ENCODE measurements around the gene KAZALD1.

The KAZALD1 gene

GRCh38 chr10:101067356-101068083, 5.7 kb downstream of the KAZALD1 start:
- peak in 11 of 14 donors; percentile 10 to 66 (median 31) for DNase-seq

GRCh38 chr10:101069441-101069840, 7.7 kb downstream of the KAZALD1 start:
- no peak for DNase-seq

GRCh38 chr10:101070098-101070497, 8.3 kb downstream of the KAZALD1 start:
- DNase-seq: no peak

GRCh38 chr10:101071267-101071884, 9.6 kb downstream of the KAZALD1 start:
- no peak for DNase-seq

- DNase-seq: no peak
Measured at GRCh38 chr10:101071885-101072433, 10.2 kb downstream of the KAZALD1 start.

GRCh38 chr10:101072923-101073322, 11.1 kb downstream of the KAZALD1 start:
- DNase-seq: no peak

- no peak for DNase-seq
Measured at GRCh38 chr10:101073631-101074030, 11.8 kb downstream of the KAZALD1 start.

- no peak for DNase-seq
Measured at GRCh38 chr10:101075775-101076174, 14.0 kb downstream of the KAZALD1 start.

GRCh38 chr10:101076630-101077029, 14.8 kb downstream of the KAZALD1 start:
- DNase-seq: no peak

- no peak for DNase-seq
Measured at GRCh38 chr10:101079874-101080273, 18.1 kb downstream of the KAZALD1 start.

- no peak for DNase-seq
Measured at GRCh38 chr10:101080933-101081931, 19.4 kb downstream of the KAZALD1 start.

- DNase-seq: no peak
Measured at GRCh38 chr10:101085846-101086245, 24.1 kb downstream of the KAZALD1 start.

- DNase-seq: no peak
Measured at GRCh38 chr10:101087376-101087775, 25.6 kb downstream of the KAZALD1 start.

GRCh38 chr10:101087965-101088364, 26.2 kb downstream of the KAZALD1 start:
- no peak for DNase-seq

GRCh38 chr10:101089520-101090299, 27.9 kb downstream of the KAZALD1 start:
- DNase-seq: no peak

- DNase-seq: no peak
Measured at GRCh38 chr10:101090597-101090996, 28.8 kb downstream of the KAZALD1 start.

GRCh38 chr10:101091546-101092290, 29.9 kb downstream of the KAZALD1 start:
- no peak for DNase-seq

GRCh38 chr10:101092881-101093354, 31.1 kb downstream of the KAZALD1 start:
- DNase-seq: no peak

- DNase-seq: no peak
Measured at GRCh38 chr10:101094121-101094879, 32.5 kb downstream of the KAZALD1 start.

GRCh38 chr10:101095004-101095403, 33.2 kb downstream of the KAZALD1 start:
- DNase-seq: no peak

Data from C1 segment of cervical spinal cord (tissue), 14 donors.